ENCODE measurements around the gene MBNL1.

MBNL1 gene

DNA sequence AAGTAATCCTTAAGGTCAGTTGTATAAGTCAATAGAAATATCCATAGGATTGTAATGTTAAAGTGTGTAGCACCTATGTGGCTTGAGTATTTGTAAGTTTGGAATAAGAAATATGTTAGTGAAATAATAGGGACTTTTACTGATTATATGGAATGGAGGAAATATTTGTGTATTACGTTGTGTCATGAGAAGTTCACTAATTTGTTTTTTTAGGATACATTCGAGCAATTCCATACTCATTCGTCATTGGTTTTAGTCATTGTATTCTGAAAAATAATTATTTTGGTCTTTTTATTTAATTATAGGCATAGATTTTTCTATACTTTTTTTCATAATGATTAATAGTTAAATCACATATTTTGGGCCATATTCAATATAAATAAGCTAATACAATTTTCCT lies 21.0 kb downstream of the MBNL1 start:
- DNase-seq (ENCODE audit: low read depth, low spot score), result no peak
- H3K4me3 ChIP-seq (ENCODE audit: low read length), result no peak overlapping the region

DNA sequence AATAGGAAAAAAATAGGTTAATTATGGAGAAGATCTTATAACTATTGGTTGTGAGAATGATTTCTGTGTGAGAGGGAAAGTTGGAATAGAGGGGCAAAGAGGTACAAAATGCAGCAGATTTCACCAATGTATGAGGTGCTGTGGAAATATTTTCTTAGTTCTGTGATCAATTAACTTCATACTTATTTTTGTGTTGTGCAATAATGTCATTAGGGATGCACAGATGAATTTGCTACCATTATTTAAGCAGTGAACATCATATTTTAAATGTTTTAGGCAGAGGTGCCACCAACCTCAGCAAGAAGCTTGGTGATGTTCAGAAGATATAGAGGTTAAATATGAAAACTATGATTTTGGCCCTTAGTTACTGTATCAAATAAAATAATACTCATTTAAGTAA lies 21.6 kb downstream of the MBNL1 start:
- H3K4me3 ChIP-seq (ENCODE audit: low read length), result no peak overlapping the region
- DNase-seq (ENCODE audit: low read depth, low spot score), result no peak

DNA sequence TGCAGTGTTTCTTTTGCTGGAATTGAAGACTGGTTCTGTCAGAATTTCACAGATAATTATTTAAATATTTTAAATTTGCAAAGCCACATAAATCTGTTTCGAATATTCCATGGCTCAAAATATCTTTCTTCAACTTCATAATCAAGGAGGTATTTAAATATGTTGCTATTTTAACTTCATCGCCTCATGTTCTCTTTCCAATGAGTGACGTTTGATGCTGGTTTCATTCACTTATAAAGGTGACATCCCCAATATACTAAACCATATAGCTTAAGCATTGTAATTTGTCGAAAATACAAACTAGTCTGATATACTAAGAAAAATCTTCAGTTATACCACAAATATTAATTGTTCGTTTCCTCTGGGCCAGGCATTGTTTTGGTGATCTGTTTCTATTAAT lies 22.5 kb downstream of the MBNL1 start:
- DNase-seq (ENCODE audit: low read depth, low spot score), result no peak
- no peak overlapping the region for H3K4me3 ChIP-seq (ENCODE audit: low read length)

DNA sequence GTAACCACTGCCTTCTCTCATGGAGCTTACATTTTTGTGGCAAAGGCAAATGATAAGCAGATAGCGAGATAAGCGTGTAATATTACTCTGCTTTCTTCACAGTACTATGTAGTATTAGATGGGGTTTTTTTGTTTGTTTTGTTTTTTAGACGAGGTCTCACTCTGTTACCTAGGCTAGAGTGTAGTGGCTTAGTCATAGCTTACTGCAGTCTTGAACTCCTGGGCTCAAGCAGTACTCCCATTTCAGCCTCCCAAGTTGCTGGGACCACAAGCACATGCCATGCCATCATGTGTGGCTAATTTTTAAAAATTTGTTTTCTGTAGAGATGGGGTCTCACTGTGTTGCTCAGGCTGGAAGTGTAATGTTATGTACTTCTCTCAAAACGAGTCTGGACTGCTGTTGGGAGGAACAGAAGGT lies 22.9 kb downstream of the MBNL1 start:
- H3K4me3 ChIP-seq (ENCODE audit: low read length), result no peak overlapping the region
- DNase-seq (ENCODE audit: low read depth, low spot score), result no peak

DNA sequence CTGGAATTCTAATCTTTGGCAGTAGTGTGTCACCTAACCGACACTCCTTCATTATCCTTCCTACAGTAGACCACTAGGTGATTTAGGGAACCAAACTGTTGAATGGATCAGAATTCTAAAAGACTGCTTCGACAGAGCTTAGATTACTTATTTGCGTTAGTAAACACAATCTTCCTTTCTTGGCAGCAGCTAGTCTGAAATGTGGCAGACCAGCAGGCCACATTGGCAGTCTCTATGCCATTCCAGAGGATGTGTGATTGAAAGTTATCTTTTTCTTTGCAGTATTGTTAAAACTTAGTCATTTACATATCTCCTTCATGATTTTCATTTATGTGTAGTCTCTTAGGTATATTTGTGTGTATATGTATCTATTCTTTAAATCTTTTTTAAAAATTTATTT lies 23.6 kb downstream of the MBNL1 start:
- no peak for DNase-seq (ENCODE audit: low read depth, low spot score)
- no peak overlapping the region for H3K4me3 ChIP-seq (ENCODE audit: low read length)

DNA sequence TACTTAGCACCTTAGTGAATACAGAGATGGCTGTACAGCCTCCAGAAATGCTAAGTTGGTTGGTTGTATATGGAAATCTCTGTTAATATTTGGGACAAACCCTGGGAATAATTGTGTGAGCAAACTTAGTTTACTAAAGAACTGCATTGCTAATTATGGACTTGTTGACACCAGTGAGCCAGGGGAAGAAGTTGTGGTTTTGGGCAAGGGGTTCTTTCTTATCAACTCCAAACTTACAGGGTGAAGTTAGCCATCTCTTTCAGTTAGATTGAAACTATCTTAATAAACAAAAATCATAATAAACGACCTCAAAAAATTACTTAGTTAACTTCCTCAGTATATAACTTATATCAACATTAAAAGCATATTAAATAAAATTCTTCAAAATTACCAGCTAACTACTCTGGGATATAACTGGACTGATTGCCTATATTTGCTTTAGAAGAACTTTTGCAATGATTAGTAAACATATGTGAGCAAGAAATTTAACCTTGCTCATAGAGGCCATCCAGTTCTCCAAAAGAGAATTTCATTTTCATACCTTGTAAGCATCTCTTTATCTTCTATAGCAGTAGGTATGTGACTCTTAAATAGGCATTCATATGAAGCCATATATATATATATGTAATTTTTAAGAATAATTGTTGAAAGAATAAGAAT lies 24.7 kb downstream of the MBNL1 start:
- no peak overlapping the region for H3K4me3 ChIP-seq (ENCODE audit: low read length)
- no peak for DNase-seq (ENCODE audit: low read depth, low spot score)

DNA sequence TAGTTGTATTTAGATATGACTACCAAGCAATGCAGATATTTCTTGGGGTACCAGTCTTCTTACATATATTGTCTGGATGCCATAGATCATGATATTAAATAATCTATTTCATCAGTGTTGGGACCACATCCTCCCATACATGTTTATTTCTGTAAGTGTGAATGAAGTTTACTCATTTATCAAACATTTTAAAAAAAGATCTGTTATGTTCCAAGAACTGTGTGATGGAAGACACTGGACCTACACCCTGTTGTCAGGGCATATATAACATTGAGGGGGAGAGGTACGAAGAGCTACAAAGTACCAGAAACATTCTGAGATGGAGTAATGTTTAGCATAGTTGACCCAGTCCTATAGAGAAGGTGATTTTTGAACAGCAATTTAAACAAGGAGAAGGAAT lies 26.6 kb downstream of the MBNL1 start:
- DNase-seq (ENCODE audit: low read depth, low spot score), result no peak
- H3K4me3 ChIP-seq (ENCODE audit: low read length), result no peak overlapping the region

DNA sequence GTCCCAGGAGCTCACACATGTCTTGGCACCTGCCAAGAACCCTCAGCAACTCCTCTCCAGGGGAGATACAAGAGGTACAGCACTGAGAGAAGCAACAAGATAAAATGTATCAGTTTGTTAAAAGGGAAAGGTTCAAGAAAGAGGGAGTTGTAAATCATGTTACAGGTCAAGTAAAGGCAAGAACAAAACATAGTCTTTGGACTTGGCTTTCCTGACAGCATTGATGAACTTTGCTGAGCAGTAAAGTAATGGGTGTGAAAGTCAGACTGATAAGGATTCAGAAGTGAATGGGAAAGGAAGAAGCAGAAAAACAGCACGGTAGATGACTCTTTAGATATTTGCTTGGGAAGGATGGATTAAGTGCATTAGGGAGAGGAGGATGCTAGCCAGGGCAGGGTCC lies 27.1 kb downstream of the MBNL1 start:
- no peak overlapping the region for H3K4me3 ChIP-seq (ENCODE audit: low read length)
- DNase-seq (ENCODE audit: low read depth, low spot score), result no peak

DNA sequence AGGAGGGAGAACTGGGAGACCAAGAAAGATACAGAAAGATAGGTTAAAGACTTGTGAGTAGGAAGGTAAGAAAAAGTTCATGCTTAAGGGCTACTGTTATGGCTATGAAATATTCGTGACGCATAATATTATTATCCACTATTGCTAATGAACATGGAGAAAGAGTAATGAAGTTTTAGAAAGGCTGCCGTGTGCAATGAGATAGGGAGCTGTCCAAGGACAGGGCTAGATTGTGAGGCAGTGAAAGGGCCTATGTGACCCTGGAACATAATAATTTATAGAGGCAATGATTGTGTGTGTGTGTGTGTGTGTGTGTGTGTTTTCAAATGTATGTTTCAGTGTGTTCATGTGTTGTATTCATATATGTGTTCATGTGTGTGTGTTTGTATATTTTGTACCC lies 27.7 kb downstream of the MBNL1 start:
- no peak for DNase-seq (ENCODE audit: low read depth, low spot score)
- no peak overlapping the region for H3K4me3 ChIP-seq (ENCODE audit: low read length)

DNA sequence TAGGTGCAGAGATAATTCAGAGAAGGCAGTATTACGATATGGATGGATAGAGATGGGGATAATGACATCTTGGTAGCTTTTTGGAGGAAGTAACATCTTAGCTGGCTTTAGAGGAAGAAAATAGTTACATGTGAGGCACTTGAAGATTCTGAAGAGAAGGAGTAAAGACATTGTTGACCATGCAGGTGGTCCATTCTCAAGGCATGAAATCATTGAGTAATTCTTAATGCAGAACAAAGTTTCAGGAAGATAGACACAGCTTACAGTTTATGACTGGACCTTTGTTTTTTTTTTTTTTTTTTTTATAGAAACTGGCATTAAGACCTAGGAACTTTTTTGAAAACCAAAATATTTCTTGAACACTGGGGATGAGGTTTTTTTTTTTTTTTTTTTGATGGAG lies 28.2 kb downstream of the MBNL1 start:
- no peak overlapping the region for H3K4me3 ChIP-seq (ENCODE audit: low read length)
- no peak for DNase-seq (ENCODE audit: low read depth, low spot score)

DNA sequence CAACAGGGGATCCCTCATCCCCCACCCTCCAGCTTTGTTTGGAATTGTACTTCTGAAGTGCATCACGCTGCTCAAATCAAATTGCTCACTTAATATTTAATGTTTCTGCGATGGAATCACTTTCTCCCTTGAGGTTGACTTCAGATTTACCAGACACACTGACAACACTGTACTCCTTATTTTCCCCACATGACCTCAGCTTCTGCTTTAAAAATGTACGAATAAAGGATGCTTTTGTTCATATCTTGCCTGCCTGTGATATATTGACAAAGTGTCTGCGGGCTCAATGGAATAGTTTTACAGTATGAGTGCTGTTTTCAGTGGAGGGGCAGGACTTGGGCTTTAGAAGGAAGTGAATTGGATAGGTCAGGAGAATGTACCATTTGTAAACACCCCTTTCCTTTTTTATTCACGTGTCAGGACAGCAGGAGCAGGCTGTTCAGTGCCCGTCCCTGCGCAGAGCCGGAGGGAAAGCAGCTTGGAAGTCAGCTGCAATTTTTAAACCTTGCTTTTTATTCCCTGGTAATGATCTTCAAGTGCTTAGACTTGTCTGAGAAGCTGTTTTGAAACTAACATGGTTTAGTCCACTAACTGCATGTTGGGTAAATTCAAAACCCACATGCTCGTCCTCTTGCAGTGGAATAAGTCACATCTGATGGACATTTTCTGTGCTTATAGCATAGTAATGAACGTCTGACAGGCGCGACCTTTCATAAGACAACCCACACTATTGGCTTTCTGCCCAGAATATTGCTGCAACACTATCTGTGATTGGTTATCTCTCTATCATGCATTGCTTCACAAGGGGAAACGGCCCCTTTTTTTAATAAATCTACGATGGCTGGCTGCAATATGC lies 29.9 kb downstream of the MBNL1 start:
- DNase-seq (ENCODE audit: low read depth, low spot score), result peak; percentile 77
- no peak overlapping the region for H3K4me3 ChIP-seq (ENCODE audit: low read length)

DNA sequence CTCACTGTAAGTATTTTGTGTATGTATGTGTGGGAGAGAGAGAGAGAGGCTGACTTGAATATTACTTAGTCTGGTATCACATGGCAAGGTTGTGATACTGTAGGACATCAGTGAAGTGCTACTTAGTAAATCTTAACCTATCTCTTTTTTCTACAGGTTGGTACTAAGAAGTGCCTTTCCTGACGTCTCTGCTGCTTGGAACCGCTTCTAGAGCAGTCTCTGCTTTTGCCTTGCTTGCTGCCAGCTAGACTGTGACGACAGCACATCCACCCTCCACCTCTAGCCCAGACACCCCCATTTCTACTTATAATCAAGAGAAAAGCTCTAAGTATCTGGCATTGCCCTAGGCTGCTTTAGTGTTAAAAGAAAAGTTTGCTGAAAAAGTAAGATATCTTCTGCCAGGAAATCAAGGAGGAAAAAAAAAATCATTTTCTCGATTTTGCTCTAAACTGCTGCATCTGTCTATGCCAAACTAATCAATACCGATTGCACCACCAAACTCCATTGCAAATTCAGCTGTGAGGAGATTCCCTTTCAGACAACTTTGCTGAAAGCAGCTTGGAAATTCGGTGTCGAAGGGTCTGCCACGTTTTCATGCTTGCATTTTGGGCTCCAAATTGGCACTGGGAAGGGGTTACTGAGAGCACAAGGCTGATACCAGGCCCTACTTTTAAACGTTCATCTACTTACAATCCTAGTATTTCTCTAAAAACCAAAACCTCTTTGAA lies 30.7 kb downstream of the MBNL1 start:
- no peak for DNase-seq (ENCODE audit: low read depth, low spot score)
- H3K4me3 ChIP-seq (ENCODE audit: low read length), result no peak overlapping the region

DNA sequence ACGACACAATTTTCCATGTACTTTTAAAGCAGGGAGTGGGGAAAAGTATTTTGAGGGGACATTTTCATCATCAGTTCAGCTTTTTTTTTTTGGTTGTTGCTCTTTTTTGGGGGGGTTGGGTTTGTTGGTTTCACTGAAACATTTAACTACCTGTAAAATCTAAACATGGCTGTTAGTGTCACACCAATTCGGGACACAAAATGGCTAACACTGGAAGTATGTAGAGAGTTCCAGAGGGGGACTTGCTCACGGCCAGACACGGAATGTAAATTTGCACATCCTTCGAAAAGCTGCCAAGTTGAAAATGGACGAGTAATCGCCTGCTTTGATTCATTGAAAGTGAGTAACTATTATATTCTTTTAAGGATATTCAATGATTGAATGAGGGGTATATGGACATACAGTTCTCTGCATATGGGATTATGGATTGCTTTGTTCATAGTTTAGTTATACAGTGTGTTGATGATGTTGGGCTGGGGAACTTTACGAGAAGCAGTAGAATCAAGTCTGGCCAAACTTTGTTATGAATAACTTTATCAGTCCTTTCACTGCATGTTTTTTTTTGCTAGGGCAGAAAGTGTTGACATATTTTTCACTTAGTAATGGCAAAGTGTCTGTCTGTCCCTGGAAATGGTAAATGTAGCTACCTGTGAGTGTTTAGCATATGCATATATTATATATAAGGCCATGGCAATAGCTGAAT lies 31.5 kb downstream of the MBNL1 start:
- H3K4me3 ChIP-seq (ENCODE audit: low read length), result no peak overlapping the region
- DNase-seq (ENCODE audit: low read depth, low spot score), result no peak

DNA sequence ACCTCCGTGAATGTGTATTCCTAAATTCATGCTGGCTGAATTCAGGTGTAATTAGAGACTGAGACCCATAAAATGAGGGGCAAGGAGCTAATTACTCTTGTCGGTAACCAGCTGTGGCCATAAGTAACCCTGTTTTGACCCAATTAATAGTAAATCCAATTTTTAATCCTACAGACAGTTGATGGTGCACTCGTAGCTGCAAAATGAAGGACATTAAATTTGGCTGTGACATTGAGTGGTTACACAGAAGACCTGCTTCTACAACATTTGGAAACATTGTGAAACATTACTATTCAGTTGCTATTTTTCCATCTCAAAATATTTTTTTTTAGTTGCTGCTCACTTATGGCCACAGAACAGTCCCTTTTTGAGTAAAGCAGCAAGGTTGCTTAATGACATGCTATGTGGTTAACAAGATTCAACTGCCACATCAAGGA lies 33.0 kb downstream of the MBNL1 start:
- DNase-seq (ENCODE audit: low read depth, low spot score), result no peak
- H3K4me3 ChIP-seq (ENCODE audit: low read length), result no peak overlapping the region

DNA sequence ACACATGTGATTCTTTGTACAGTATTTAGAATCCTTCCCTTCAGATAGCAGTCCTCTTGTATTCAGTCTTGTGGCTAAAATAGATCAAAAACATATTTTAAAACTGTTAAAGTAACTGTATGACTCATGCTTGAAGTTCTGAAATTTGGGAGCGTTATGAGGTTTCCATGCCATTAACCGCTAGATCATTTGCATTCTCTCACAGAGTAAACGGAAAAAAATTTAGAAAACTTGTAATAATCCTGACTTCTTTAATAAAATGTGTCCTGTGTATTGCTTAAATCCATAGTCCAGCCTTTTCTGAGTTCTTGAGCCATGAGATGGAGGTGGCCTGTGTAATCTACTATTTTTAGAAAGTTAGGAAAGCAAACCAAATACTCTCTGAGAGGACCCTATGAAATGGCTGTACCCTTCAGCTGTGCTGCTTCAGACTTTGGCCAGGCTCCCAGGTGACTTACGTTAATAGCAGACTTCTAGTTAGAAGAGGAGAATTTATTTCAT lies 33.8 kb downstream of the MBNL1 start:
- no peak for DNase-seq (ENCODE audit: low read depth, low spot score)
- H3K4me3 ChIP-seq (ENCODE audit: low read length), result no peak overlapping the region

DNA sequence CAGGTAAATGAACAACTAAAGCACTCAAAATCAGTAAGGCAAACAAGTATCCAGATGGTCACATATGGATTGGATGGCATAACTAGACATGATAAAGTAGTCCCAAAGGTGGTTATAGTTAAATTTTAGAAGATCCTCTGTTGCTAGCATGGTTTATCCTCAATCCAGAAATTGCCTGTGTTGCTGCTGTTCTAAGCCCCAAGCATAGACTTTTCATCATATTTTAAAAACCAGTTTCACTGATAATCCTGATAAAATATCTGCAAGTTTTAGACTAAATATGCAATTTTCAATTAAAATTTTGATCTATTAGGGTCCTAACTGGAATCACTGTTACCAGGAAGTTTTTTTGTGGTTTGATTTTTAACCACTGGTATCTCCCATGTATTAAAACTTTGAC lies 35.4 kb downstream of the MBNL1 start:
- no peak for DNase-seq (ENCODE audit: low read depth, low spot score)
- H3K4me3 ChIP-seq (ENCODE audit: low read length), result no peak overlapping the region

DNA sequence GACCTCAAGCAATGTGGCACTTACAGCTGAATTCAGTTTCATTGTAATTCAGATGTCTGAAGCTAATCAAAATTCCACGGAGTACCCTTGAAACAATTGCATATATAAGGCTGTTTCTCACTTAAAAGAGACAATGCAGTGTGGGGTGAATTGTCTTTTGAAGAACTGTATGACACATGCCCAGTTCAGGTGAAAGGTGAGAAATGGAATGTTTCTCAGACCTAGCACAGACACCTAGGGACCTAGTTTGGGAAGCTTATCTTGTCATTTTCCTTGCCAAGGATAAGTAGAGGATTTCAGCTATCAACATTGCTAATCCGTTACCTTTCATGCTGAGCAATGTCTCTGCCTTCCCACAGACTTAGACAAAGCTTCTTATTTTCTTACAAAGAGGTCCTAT lies 36.3 kb downstream of the MBNL1 start:
- DNase-seq (ENCODE audit: low read depth, low spot score), result no peak
- no peak overlapping the region for H3K4me3 ChIP-seq (ENCODE audit: low read length)

DNA sequence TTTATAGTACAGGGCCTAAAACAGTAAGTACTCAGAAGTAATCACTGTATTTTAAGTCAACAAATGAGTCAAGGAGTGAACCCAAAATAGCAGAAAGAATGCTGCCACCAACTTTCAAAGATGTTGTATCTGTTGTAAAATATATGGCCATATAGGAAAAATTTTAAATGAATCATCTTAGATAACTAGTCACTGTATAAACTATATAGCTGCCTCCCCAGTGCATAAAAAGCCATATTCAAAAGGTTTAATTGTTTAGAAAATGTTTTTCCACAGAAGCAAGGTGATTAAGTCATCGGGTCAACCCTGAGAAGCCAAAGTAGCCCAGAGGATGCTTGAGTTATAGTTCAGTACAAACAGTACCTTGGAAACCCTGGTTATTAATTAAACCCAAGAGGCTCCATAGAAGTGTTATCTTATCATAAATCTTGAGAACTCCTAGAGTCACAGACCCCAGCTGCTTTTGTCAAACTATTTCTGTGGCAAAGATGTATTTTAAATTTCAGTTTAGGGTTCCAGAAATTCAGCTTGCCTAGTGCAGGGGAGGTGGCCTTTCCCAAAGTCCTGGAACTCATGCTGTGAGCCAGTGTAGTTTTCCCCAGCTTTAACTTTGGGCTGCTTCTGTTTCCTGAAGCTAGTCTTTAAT lies 39.2 kb downstream of the MBNL1 start:
- no peak overlapping the region for H3K4me3 ChIP-seq (ENCODE audit: low read length)
- DNase-seq (ENCODE audit: low read depth, low spot score), result no peak

DNA sequence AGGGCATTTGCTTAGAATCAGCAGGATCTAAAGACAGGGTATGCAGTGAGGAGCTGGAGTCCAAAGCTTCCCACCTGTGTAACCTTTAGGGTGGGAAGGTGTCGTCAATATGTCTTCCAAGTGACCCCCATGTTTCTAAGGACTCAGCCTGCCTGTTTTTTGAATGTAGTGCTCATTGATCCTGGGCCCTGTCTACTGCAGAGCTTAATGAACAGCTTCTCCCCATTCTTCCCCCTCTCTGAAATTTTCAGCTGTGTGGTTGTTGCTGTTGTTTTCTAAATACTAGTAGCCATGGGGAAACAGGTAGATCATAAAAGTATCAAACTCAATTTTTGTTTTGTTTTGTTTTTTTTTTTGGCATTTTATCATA lies 39.7 kb downstream of the MBNL1 start:
- no peak for DNase-seq (ENCODE audit: low read depth, low spot score)
- no peak overlapping the region for H3K4me3 ChIP-seq (ENCODE audit: low read length)
